Neutrophil (primary cell): ENCODE measurements around the gene GIN1.

ENCODE experiments used
- H3K27ac ChIP-seq: fragments of 200-600 bp; sonication (generic); 2 replicates; pipeline ENCODE4 v1.5.1; 2016; ENCODE audit warnings: mild to moderate bottlenecking, moderate library complexity
- H3K27me3 ChIP-seq: fragments of 200-600 bp; sonication (generic); 2 replicates; pipeline ENCODE4 v1.6.0; 2016; ENCODE audit warnings: mild to moderate bottlenecking
- H3K36me3 ChIP-seq: fragments of 200-600 bp; sonication (generic); 2 replicates; pipeline ENCODE4 v1.5.1; 2017
- H3K4me1 ChIP-seq, 2 experiments: fragments of 200-600 bp in 1 of 2; sonication (generic) in 1 of 2; 1 replicate in 1 of 2; 2 replicates in 1 of 2; pipeline versions ENCODE4 v1.5.1 to v1.6.1; 2013 to 2016; ENCODE audit warnings: low read depth in 1 of 2, low read length in 1 of 2, mild to moderate bottlenecking in 1 of 2, moderate library complexity in 1 of 2; ENCODE audit not compliant: control insufficient read depth in 1 of 2, insufficient read depth in 1 of 2
- H3K4me3 ChIP-seq, 2 experiments: fragments of 200-600 bp in 1 of 2; sonication (generic) in 1 of 2; 1 replicate in 1 of 2; 2 replicates in 1 of 2; pipeline ENCODE4 v1.5.1; 2013 to 2016; ENCODE audit warnings: low read depth in 1 of 2, low read length in 1 of 2, mild to moderate bottlenecking in 1 of 2, moderate library complexity in 1 of 2
- H3K9me3 ChIP-seq: fragments of 200-600 bp; sonication (generic); 2 replicates; pipeline ENCODE4 v1.5.1; 2016
- TF ChIP-seq, protein P1 (sequence below): fragments of 200-600 bp; sonication (generic); IDR thresholded peaks from 2 replicates; pipeline ENCODE4 v1.5.1; 2016; ENCODE audit warnings: antibody characterized with exemption

The GIN1 gene

DNA sequence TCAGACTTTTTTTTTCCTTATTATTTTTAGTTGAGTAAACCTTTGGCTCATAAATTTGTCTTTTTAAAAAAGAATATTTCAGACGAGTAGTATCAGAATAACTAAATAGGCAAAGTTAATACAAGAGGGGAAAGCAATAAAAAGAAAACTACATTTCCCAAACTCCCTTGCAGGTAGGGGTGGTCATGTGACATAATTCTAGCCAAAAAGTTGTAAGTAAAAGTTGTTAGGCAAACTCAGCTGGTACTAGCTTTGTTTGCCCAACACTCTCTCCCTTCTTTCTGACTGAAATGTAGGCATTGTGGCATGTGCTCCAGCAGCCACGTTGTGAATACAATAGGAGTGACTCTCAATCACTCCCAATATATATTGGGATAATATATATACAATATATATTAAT lies 20.9 kb downstream of the GIN1 start:
- peaks cover 32% of the 10 kb centered on the region for H3K36me3 ChIP-seq
- H3K4me1 ChIP-seq = peaks cover 8% of the 10 kb centered on the region in 2 experiments
- H3K4me3 ChIP-seq = no peak overlapping the region
- TF ChIP-seq, protein P1, sequence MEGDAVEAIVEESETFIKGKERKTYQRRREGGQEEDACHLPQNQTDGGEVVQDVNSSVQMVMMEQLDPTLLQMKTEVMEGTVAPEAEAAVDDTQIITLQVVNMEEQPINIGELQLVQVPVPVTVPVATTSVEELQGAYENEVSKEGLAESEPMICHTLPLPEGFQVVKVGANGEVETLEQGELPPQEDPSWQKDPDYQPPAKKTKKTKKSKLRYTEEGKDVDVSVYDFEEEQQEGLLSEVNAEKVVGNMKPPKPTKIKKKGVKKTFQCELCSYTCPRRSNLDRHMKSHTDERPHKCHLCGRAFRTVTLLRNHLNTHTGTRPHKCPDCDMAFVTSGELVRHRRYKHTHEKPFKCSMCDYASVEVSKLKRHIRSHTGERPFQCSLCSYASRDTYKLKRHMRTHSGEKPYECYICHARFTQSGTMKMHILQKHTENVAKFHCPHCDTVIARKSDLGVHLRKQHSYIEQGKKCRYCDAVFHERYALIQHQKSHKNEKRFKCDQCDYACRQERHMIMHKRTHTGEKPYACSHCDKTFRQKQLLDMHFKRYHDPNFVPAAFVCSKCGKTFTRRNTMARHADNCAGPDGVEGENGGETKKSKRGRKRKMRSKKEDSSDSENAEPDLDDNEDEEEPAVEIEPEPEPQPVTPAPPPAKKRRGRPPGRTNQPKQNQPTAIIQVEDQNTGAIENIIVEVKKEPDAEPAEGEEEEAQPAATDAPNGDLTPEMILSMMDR = no peak
- H3K27me3 ChIP-seq = no peaks in the 10 kb centered on the region
- no peak overlapping the region for H3K27ac ChIP-seq
- no peaks in the 10 kb centered on the region for H3K9me3 ChIP-seq

DNA sequence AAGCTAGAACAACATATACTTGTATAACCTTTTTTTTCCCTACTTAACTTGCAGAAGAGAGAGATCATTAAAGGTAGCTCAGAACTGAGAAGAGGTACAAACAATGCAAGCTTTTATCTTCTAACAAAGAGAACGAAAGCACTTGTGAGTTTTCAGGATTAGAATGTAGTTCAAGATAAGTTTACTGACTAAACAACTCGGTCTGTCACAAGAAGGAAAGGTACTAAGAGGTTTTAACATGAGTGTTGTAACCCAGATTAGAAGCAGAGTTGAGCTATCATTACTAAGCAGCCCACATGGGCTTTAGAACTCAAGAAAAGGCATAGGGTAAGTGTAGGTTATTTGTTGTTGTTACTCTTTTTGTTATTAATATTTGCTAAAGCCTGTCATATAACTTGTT lies 25.2 kb downstream of the GIN1 start:
- no peak overlapping the region for H3K4me3 ChIP-seq
- H3K27me3 ChIP-seq = no peaks in the 10 kb centered on the region
- TF ChIP-seq, protein P1 = no peak
- no peaks in the 10 kb centered on the region for H3K9me3 ChIP-seq
- no peak overlapping the region for H3K27ac ChIP-seq
- peaks cover 8% of the 10 kb centered on the region in 2 experiments for H3K4me1 ChIP-seq
- H3K36me3 ChIP-seq = peaks cover 8% of the 10 kb centered on the region

DNA sequence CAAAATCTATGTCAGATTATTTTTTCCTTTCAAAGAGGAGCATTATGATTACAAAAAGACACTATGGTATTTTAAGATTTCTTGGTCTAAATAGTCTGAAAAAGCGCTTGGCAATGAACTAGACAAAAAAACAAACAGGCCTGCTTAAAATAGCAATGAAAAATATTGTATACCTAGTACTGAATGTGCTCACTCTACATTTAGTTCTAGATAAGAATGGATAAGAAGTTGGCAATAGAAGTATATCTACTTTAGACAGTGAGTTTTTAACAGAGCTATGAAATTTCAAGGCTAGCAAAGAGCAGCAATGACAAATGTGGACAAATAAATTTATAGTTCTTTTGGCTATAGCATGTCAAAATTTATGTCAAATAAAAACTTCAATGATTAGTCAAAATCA lies 26.2 kb downstream of the GIN1 start:
- peaks cover 8% of the 10 kb centered on the region in 2 experiments for H3K4me1 ChIP-seq
- peaks cover 8% of the 10 kb centered on the region for H3K36me3 ChIP-seq
- H3K27ac ChIP-seq = no peak overlapping the region
- no peak overlapping the region for H3K4me3 ChIP-seq
- no peaks in the 10 kb centered on the region for H3K27me3 ChIP-seq
- no peaks in the 10 kb centered on the region for H3K9me3 ChIP-seq
- TF ChIP-seq, protein P1 = no peak

DNA sequence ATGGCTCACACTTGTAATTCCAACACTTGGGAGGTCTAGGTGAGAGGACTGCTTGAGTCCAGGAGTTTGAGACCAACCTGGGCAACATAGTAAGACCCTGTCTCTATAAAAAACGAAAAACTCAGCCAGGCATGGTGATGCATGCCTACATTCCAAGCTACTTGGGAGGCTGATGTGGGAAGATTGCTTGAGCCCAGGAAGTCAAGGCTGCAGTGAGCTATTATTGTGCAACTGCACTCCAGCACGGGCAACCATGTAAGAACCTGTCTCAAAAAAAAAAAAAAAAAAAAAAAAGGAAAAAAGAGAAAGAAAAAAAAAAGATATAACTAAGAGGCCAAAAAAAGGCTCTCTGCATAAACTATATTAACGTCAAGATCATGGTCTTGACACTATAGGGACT lies 27.3 kb downstream of the GIN1 start:
- Histone ChIP-seq H3K4me3 (no peak overlapping the region), H3K9me3 (no peaks in the 10 kb centered on the region), H3K27me3 (no peaks in the 10 kb centered on the region), H3K36me3 (peaks cover 10% of the 10 kb centered on the region), H3K27ac (no peak overlapping the region), H3K4me1 (peaks cover 8% of the 10 kb centered on the region in 2 experiments)
- TF ChIP-seq, protein P1 = no peak

DNA sequence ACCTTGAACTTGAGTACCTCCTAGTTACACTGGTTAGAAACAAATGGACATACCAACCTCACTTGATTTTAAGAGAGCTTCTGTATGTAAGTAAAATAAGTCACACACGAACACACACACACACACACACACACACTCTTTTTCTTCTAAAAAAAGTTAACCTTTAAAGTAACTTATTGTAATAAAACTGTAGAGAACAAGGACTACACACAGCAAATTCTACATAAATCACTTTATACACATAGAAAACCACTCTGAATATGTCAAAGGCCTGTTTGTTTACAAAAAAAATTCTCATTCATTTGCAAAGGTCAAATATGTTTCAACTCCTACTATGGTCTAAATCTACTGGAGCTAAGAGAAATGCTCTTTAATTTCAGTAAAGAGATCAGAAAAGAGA lies 29.1 kb downstream of the GIN1 start:
- Histone ChIP-seq H3K4me1 (peaks cover 5 to 7% of the 10 kb centered on the region in 2 experiments), H3K4me3 (no peak overlapping the region), H3K27ac (no peak overlapping the region), H3K27me3 (no peaks in the 10 kb centered on the region), H3K36me3 (peaks cover 22% of the 10 kb centered on the region), H3K9me3 (no peaks in the 10 kb centered on the region)
- TF ChIP-seq, protein P1 = no peak

DNA sequence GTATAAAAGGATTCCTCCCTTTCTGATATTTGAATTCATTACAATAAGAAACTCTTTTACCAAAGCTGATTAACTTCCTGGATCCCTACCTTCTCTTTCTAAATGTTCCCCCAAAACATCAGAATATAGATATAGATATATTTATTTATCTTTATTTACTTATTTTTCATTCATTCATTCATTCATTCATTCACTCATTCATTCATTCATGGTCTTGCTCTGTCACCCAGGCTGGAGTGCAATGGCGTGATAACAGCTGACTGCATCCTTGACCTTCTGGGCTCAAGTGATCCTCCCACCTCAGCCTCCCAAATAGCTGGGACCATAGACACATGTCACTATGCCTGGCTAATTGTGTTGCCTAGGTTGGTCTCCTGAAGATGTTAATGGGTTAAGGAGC lies 30.7 kb downstream of the GIN1 start:
- Histone ChIP-seq H3K27ac (no peak overlapping the region), H3K36me3 (peaks cover 22% of the 10 kb centered on the region), H3K4me3 (no peak overlapping the region), H3K4me1 (no peaks in the 10 kb centered on the region), H3K27me3 (no peaks in the 10 kb centered on the region), H3K9me3 (no peaks in the 10 kb centered on the region)
- TF ChIP-seq, protein P1 = no peak
